Gastrocnemius medialis (tissue), 4 donors: ENCODE results near the gene SH3YL1.

ENCODE experiments used
- CTCF ChIP-seq, 5 experiments: fragments of 450-650 bp in 3 of 5; fragments of 200-600 bp in 2 of 5; sonication (generic) in 2 of 5; IDR thresholded peaks in 4 of 5; conservative IDR thresholded peaks in 1 of 5; 1 replicate in 4 of 5; 2 replicates in 1 of 5; pipeline ENCODE4 v1.5.1; 2016 to 2019; ENCODE audit warnings: antibody characterized with exemption in 5 of 5, mild to moderate bottlenecking in 3 of 5, moderate library complexity in 3 of 5
- POLR2A ChIP-seq, 2 donors: fragments of 450-650 bp; IDR thresholded peaks; one replicate each; pipeline ENCODE4 v1.6.1; 2017; ENCODE audit warnings: antibody characterized with exemption in 2 of 2, mild to moderate bottlenecking in 2 of 2, moderate library complexity in 2 of 2

GRCh38 chr2:270861-271260, 7.0 kb upstream of the SH3YL1 start:
- no peak for TF ChIP-seq CTCF (IDR thresholded peaks at IDR 0.05 in 4 of 5, conservative IDR thresholded peaks at IDR 0.05 in 1 of 5)
- no peak for TF ChIP-seq POLR2A (IDR thresholded peaks at IDR 0.05)
